Thyroid gland (tissue), 4 donors: Measurements from ENCODE around the gene PPP1R1A.

ENCODE experiments used
- POLR2A ChIP-seq, 2 donors: fragments of 450-650 bp; IDR thresholded peaks; one replicate each; pipeline ENCODE4 v1.6.1; 2017; ENCODE audit warnings: antibody characterized with exemption in 2 of 2, mild to moderate bottlenecking in 2 of 2, moderate library complexity in 1 of 2
- TF ChIP-seq, protein P1 (sequence below), 6 experiments: fragments of 200-600 bp in 3 of 6; fragments of 450-650 bp in 3 of 6; sonication (generic) in 3 of 6; IDR thresholded peaks; one replicate each; pipeline ENCODE4 v1.5.1; 2016 to 2019; ENCODE audit warnings: antibody characterized with exemption in 6 of 6, mild to moderate bottlenecking in 2 of 6, inconsistent platforms in 1 of 6, moderate library complexity in 1 of 6

DNA sequence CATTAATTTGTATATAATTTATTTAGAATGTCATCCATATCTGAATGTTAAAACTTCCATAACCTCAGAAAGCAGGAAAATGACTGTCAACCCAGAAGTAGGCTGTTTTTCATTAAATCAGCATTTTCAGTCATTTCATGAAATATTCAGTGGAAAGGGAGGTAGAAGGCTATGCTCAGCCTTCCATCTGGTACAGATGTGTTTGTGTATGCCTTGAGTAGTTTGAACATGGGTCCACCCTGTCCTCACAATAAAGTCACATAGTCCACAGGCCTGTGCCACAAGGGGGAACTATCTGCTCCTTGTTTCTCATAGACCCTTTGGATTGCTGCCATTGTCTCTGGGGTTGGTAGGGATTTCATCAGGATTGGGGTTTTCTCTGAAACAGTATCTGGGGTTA lies 37.1 kb upstream of the PPP1R1A start:
- TF ChIP-seq, protein P1, sequence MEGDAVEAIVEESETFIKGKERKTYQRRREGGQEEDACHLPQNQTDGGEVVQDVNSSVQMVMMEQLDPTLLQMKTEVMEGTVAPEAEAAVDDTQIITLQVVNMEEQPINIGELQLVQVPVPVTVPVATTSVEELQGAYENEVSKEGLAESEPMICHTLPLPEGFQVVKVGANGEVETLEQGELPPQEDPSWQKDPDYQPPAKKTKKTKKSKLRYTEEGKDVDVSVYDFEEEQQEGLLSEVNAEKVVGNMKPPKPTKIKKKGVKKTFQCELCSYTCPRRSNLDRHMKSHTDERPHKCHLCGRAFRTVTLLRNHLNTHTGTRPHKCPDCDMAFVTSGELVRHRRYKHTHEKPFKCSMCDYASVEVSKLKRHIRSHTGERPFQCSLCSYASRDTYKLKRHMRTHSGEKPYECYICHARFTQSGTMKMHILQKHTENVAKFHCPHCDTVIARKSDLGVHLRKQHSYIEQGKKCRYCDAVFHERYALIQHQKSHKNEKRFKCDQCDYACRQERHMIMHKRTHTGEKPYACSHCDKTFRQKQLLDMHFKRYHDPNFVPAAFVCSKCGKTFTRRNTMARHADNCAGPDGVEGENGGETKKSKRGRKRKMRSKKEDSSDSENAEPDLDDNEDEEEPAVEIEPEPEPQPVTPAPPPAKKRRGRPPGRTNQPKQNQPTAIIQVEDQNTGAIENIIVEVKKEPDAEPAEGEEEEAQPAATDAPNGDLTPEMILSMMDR (IDR thresholded peaks at IDR 0.05): no peak
- no peak for TF ChIP-seq POLR2A (IDR thresholded peaks at IDR 0.05)
